Cardiac muscle cell (in vitro differentiated cells and primary cell): ENCODE measurements around the gene KRT39. TPM values are rescaled to one million over a fixed set of nuclear protein-coding genes. Genes with fewer than 3 reads are reported as not detected.
A peak's percentile ranks its signal among the peaks of the same experiment; 100 is the strongest.

ENCODE experiments used
- DNase-seq, 2 donors: peaks; one replicate each; pipeline versions ENCODE4 v3.0.0 to v3.0.0-alpha.2; 2010 to 2017; ENCODE audit warnings: low read depth in 1 of 2, low spot score in 1 of 2
- H3K27ac ChIP-seq: fragments of 200-600 bp; sonication (generic); 2 replicates; pipeline ENCODE4 v1.5.1; 2016
- H3K27me3 ChIP-seq: fragments of 200-600 bp; sonication (generic); 2 replicates; pipeline ENCODE4 v1.6.0; 2016; ENCODE audit warnings: control low read depth
- H3K36me3 ChIP-seq: fragments of 200-600 bp; sonication (generic); 2 replicates; pipeline ENCODE4 v1.5.1; 2016; ENCODE audit warnings: control low read depth
- H3K4me1 ChIP-seq: fragments of 200-600 bp; sonication (generic); 2 replicates; pipeline ENCODE4 v1.8.1; 2017; ENCODE audit warnings: low read depth, mild to moderate bottlenecking, mixed run types
- H3K4me3 ChIP-seq: fragments of 200-600 bp; sonication (generic); 2 replicates; pipeline ENCODE4 v1.5.1; 2016; ENCODE audit warnings: mild to moderate bottlenecking
- H3K9me3 ChIP-seq: fragments of 200-600 bp; sonication (generic); 2 replicates; pipeline ENCODE4 v1.5.1; 2017; ENCODE audit warnings: low read depth, mild to moderate bottlenecking, control low read depth
- polyA plus RNA-seq: library from polyadenylated mRNA; unstranded; fragments of >200 nt; fragmentation: Nextera tagmentation; extraction: Ambion mirVana; gene quantifications from 2 replicates; pipeline ENCODE4 v1.2.1, GENCODE V29; 2016
- total RNA-seq: library from RNA; depleted of rRNA; stranded (reverse); fragments of >200 nt; gene quantifications from 2 replicates; pipeline ENCODE4 v1.2.3, GENCODE V29; 2016
- TF ChIP-seq, protein P1 (sequence below): IDR thresholded peaks from 2 replicates; pipeline ENCODE4 v1.5.1; 2012; ENCODE audit warnings: low read depth, mild to moderate bottlenecking, low read length

The KRT39 gene
- total and polyA plus RNA-seq, 2 experiments from 2014 or later = not detected

- Histone ChIP-seq H3K27me3 (no peaks in the 10 kb centered on the region), H3K27ac (no peak overlapping the region), H3K36me3 (no peaks in the 10 kb centered on the region), H3K4me3 (no peak overlapping the region), H3K9me3 (no peaks in the 10 kb centered on the region), H3K4me1 (no peaks in the 10 kb centered on the region)
- DNase-seq = no peak
- TF ChIP-seq, protein P1, sequence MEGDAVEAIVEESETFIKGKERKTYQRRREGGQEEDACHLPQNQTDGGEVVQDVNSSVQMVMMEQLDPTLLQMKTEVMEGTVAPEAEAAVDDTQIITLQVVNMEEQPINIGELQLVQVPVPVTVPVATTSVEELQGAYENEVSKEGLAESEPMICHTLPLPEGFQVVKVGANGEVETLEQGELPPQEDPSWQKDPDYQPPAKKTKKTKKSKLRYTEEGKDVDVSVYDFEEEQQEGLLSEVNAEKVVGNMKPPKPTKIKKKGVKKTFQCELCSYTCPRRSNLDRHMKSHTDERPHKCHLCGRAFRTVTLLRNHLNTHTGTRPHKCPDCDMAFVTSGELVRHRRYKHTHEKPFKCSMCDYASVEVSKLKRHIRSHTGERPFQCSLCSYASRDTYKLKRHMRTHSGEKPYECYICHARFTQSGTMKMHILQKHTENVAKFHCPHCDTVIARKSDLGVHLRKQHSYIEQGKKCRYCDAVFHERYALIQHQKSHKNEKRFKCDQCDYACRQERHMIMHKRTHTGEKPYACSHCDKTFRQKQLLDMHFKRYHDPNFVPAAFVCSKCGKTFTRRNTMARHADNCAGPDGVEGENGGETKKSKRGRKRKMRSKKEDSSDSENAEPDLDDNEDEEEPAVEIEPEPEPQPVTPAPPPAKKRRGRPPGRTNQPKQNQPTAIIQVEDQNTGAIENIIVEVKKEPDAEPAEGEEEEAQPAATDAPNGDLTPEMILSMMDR = no peak
These were observed 14.6 kb downstream of the KRT39 start for GRCh38 chr17:40952154-40952553.

GRCh38 chr17:40951011-40951622 is 15.6 kb downstream of the KRT39 start:
- no peak for DNase-seq
- Histone ChIP-seq H3K27me3 (no peaks in the 10 kb centered on the region), H3K4me1 (no peaks in the 10 kb centered on the region), H3K9me3 (no peaks in the 10 kb centered on the region), H3K36me3 (no peaks in the 10 kb centered on the region), H3K4me3 (no peak overlapping the region), H3K27ac (no peak overlapping the region)
- TF ChIP-seq, protein P1 = no peak

DNA sequence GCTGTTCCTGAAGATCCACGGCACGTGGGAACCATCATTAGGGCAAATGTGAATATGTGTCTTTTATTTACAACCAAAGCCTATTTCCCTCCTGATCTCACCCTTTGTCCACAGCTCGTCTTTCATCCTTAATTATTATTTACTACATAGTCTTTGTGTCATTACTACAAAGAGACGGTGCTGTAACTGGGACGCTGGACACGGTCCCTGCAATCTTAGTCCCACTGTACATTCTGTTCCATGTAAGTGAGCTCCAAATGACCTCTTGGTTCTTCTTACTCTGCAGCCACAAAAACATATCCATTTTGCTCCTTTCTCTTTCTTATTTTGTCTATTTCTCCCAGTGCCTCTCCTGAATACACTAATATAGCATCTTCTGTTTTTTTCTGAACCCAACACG is 16.6 kb downstream of the KRT39 start:
- Histone ChIP-seq H3K27me3 (no peaks in the 10 kb centered on the region), H3K4me1 (no peaks in the 10 kb centered on the region), H3K27ac (no peak overlapping the region), H3K36me3 (no peaks in the 10 kb centered on the region), H3K9me3 (no peaks in the 10 kb centered on the region), H3K4me3 (no peak overlapping the region)
- TF ChIP-seq, protein P1 = no peak
- no peak for DNase-seq

DNA sequence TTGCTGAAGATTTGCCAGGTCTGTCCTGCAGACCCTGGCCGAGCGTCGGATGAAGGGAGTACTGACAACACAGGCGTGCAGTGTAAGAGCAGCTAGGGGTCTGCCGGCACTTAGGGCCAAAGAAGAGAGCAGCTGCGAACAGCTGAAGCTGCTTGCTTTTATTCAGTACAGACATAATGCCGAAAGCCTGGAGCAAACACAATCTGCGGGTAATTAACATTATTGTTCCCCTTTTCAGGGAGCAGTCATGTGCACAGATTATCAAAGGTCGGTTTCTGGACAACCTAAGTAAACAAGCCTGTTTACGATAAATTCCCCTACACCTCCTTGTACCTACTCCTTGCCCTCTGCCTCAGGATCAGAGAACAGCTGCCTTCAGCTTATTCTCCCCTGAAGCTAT is 17.3 kb downstream of the KRT39 start:
- no peak overlapping the region for H3K27ac ChIP-seq
- TF ChIP-seq, protein P1 = no peak
- no peaks in the 10 kb centered on the region for H3K4me1 ChIP-seq
- no peaks in the 10 kb centered on the region for H3K36me3 ChIP-seq
- no peaks in the 10 kb centered on the region for H3K27me3 ChIP-seq
- no peaks in the 10 kb centered on the region for H3K9me3 ChIP-seq
- DNase-seq = peak in 1 of 2 donors; percentile 26
- no peak overlapping the region for H3K4me3 ChIP-seq

GRCh38 chr17:40947929-40948328 is 18.8 kb downstream of the KRT39 start:
- Histone ChIP-seq H3K36me3 (no peaks in the 10 kb centered on the region), H3K4me3 (no peak overlapping the region), H3K27me3 (no peaks in the 10 kb centered on the region), H3K4me1 (no peaks in the 10 kb centered on the region), H3K27ac (no peak overlapping the region), H3K9me3 (no peaks in the 10 kb centered on the region)
- no peak for DNase-seq
- TF ChIP-seq, protein P1 = no peak
